ENCODE results near the gene CCDC85B.

DNA sequence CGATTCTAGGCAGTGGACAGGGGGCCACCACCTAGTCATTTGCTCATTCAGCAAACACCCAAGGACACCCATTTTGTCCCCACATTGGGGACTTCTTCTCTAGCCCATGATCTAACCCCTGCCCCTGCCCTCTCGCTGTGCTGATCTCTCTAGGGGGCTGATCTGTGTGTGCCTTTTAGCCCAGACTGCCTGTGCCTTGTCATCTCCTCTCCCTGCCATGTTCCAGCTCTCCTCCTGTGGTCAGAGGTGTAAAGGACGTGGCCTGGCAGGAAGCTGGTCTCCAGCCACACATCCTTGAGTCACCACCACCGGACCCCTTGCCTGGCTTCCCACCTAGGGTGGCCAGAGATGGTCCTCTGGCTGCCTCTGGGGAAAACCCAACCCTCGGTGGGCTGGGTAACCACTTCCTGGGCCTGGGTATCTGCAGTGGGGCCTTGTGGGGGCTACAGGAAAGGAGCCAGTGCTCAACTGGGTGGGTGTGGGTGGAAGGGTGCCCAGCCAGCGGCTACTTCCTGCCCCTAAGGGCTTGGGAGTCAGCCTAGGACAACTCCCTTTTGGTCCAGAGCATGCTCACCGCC, 9.5 kb upstream of the CCDC85B start:
- TF ChIP-seq, protein P1, sequence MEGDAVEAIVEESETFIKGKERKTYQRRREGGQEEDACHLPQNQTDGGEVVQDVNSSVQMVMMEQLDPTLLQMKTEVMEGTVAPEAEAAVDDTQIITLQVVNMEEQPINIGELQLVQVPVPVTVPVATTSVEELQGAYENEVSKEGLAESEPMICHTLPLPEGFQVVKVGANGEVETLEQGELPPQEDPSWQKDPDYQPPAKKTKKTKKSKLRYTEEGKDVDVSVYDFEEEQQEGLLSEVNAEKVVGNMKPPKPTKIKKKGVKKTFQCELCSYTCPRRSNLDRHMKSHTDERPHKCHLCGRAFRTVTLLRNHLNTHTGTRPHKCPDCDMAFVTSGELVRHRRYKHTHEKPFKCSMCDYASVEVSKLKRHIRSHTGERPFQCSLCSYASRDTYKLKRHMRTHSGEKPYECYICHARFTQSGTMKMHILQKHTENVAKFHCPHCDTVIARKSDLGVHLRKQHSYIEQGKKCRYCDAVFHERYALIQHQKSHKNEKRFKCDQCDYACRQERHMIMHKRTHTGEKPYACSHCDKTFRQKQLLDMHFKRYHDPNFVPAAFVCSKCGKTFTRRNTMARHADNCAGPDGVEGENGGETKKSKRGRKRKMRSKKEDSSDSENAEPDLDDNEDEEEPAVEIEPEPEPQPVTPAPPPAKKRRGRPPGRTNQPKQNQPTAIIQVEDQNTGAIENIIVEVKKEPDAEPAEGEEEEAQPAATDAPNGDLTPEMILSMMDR (IDR thresholded peaks at IDR 0.05; ENCODE audit: borderline replicate concordance, extremely low read depth, low read length, poor library complexity, severe bottlenecking): no peak
- TF ChIP-seq EZH2 (IDR thresholded peaks at IDR 0.05; ENCODE audit: borderline replicate concordance, low read depth, low read length, severe bottlenecking): no peak
